Activated T-cell treated with anti-CD3 and anti-CD28 coated beads, Interleukin-2, amount 50 U/mL, for 4 hours (primary cell): ENCODE results near the gene GET4. TPM values are rescaled to one million over a fixed set of nuclear protein-coding genes. Genes with fewer than 3 reads are reported as not detected.

Experiments
- ATAC-seq, 2 donors: fragments of 200-7000 bp; cut with Tn5 transposase; one replicate each; pipeline ENCODE4 v1.10.0; 2021
- DNase-seq: peaks from one replicate; pipeline ENCODE4 v3.0.0-alpha.2; 2020
- H3K27me3 Mint-ChIP-seq: one replicate; pipeline ENCODE4 v1.8.0; 2021; ENCODE audit warnings: low read depth, mixed read lengths
- H3K36me3 Mint-ChIP-seq: one replicate; pipeline ENCODE4 v1.8.0; 2022; ENCODE audit warnings: mixed read lengths; ENCODE audit not compliant: insufficient read depth
- H3K4me1 Mint-ChIP-seq: one replicate; pipeline ENCODE4 v1.8.0; 2021; ENCODE audit warnings: low read depth, mixed read lengths
- H3K4me3 Mint-ChIP-seq: one replicate; pipeline ENCODE4 v1.8.0; 2021; ENCODE audit warnings: mild to moderate bottlenecking, moderate library complexity, mixed read lengths
- H3K9me3 Mint-ChIP-seq: one replicate; pipeline ENCODE4 v1.8.0; 2021; ENCODE audit warnings: mixed read lengths
- total RNA-seq, 3 donors: library from RNA; stranded (reverse); gene quantifications; one replicate each; pipeline ENCODE4 v1.2.1, GENCODE V29; 2021

Gene GET4
- total RNA-seq, 3 donors from 2014 or later = 47.9 to 55.3 (median 52.1) TPM

DNA sequence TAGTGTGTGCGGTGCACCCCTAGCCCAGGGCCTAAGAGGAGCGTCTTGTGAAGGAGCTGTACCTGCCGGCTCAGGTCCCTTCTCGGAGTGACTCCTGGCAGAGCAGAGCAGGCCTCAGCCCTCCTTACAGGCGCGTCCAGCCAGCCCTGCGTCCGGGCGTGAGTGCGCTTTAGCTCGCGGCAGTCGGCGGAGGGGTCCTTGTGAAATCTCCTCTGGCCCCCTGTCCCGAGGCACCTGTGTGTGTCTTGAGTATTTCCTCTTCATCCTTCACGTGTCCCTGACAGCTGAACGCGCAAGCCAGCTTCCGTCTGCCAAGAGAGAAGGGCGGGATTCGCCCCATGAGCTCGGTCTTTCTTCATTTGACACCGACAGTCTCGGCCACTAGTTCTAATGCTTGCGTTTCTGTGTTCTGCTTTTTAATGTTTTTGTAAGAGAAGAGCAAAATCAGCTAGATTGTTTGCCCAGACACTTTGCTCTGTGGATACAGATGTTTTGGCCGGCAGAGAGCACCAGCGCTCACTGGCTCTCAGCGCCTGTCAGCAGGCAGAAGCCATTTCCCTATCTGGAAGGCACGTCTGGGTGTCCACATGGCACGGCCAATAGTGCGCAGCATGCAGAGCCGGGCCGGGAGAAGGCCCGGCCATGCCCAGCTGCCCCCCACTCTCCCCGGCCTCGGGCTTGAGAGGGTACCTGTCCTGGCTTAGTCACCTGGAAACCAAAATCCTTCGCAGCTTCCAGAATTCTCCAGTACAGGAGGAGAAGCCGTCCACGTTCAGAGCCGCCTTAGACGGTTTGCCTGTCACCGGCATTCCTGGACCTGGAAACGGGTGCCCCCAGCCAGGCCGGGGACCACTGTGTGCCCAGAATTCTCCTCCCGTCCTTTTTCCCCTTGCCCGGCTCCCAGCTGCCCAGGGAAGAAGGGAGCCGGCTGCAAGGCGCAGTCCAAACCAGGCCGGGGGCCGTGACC is 7.0 kb downstream of the GET4 start:
- no peak for DNase-seq
- peaks cover 7% of the 10 kb centered on the region for H3K36me3 Mint-ChIP-seq
- no peaks in the 10 kb centered on the region for H3K9me3 Mint-ChIP-seq
- no peaks in the 10 kb centered on the region for H3K27me3 Mint-ChIP-seq
- no peak for ATAC-seq
- peaks cover 36% of the 10 kb centered on the region for H3K4me1 Mint-ChIP-seq
- H3K4me3 Mint-ChIP-seq = no peak overlapping the region

DNA sequence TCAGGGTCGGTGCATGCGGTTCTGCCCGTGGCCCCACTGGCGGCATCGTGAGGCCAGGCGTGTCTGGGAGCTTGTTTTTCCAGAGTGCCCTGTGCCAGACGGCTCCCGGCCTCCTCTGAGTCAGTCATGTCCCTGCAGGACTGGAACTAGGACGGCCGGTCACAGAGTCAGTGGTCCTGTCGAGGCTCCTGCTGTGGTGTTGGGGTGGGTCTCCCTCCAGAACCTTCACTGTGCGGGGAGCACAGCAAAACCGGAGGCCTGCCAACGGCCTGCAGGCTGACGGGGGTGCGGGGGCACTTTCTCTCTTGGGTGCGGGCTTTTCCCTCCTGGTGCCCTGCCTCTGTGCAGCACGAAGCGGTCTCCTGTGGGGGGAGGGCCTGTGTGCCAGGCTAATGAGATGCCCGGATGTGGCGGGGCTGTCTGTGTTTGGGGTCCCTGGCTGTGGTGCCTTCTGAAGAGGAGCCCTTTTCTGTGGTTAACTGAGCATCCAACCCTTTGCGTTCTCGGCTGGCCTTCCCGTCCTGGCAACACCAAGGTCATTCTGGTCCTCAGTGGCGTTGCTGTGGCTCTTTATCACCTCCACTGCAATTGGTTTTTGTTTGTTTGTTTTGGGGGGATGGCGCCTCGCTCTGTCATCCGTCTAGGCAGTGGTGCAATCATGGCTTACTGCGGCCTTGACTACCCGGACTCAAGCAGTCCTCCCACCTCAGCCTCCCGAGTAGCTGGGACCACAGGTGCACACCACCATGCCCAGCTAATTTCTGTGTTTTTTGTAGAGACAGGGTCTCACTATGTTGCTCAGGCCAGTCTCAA is 8.0 kb downstream of the GET4 start:
- no peak overlapping the region for H3K4me3 Mint-ChIP-seq
- peaks cover 11% of the 10 kb centered on the region for H3K36me3 Mint-ChIP-seq
- H3K4me1 Mint-ChIP-seq = peaks cover 30% of the 10 kb centered on the region
- DNase-seq (no peak), ATAC-seq (no peak)
- H3K27me3 Mint-ChIP-seq = no peaks in the 10 kb centered on the region
- H3K9me3 Mint-ChIP-seq = no peaks in the 10 kb centered on the region

DNA sequence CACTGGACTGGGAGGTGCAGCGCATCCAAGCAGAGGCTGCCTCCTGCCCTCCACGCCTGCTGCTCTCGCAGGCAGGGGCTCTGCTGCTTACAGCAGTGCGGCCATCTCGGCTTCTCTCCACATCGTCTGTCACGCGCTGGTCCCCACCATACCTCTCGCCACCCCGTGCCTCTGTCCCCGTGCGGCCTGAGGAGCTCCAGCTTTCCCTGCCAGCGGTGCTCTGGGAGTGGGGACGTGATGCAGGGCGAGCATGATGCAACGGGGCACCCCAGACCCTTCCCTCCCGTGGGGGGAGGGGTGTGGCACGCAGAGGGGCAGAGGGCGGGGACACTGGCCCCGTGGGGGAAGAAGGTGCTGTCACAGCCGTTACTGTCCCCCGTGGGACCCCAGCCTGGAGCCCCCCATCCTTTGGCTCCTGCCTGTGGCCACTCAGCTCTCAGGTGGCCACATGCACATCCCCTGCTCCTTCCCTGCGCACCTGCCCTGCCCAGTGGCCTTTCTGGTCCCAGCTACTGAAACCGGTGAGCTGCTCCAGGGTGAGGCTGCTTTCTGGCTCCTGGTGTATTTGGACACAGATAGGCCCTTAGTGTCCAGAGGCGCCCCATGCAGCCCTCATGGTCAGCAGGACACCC is 9.0 kb downstream of the GET4 start:
- peaks cover 24% of the 10 kb centered on the region for H3K4me1 Mint-ChIP-seq

DNA sequence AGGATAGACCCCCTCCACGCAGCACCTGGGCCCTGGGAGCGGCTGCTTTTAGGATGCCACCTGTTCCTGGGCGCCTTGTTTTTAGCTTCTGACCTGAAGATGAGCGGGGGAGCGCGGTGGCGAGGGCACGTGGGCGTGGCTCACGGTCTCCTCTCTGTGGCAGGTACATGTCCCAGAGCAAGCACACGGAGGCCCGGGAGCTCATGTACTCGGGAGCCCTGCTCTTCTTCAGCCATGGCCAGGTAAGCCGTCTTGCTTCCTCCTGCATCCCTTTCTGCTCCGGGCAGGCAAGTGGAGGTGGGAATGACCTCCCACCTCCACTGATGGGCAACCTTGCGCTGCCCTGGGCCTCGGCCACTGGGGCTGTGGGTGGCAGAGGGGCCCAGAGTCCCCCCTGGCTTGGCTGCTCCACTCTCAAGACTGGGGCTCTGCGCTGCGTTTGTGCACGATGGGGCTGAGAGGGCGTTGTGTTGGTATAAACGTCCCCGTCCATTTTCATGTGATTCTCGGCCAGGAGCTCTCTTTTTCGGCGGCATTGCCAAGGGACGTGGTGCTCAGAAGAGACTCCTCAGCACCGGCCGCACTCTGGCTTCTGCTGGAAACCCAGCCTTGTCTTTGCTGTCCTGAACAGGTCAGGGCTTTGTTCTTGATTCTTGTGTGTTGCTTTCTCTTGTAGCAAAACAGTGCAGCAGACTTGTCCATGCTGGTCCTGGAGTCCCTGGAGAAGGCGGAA is 9.7 kb downstream of the GET4 start:
- Mint-ChIP-seq H3K27me3 (no peaks in the 10 kb centered on the region), H3K9me3 (no peaks in the 10 kb centered on the region), H3K4me3 (no peak overlapping the region), H3K4me1 (peaks cover 20% of the 10 kb centered on the region), H3K36me3 (peaks cover 11% of the 10 kb centered on the region)
- DNase-seq (no peak), ATAC-seq (no peak)

More for the DNA sequence above, 9.0 kb downstream of the GET4 start:
- H3K27me3 Mint-ChIP-seq = no peaks in the 10 kb centered on the region
- H3K9me3 Mint-ChIP-seq = no peaks in the 10 kb centered on the region
- H3K36me3 Mint-ChIP-seq = peaks cover 11% of the 10 kb centered on the region
- ATAC-seq (no peak), DNase-seq (no peak)
- H3K4me3 Mint-ChIP-seq = no peak overlapping the region

- Mint-ChIP-seq H3K9me3 (no peaks in the 10 kb centered on the region), H3K4me1 (peaks cover 18% of the 10 kb centered on the region), H3K27me3 (no peaks in the 10 kb centered on the region), H3K4me3 (no peak overlapping the region), H3K36me3 (peaks cover 9% of the 10 kb centered on the region)
- DNase-seq (no peak), ATAC-seq (no peak)
These were observed 10.5 kb downstream of the GET4 start for GRCh38 chr7:886626-887487.

DNA sequence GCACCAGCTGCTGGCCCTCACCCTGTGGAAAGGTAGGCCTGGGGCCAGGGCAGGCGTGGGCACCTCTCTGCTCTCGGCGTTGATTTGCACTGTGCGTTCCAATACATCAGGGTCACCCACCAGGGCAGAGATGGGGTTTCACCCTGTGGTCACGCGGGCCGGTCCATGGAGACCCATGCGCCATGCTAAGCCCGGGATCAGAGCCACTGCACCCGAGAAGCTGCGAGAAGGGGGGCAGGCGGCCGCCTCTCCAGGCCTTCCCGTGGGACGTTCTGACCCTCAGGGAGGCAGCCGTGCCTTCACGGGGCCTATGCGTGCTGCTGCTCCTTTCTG is 11.1 kb downstream of the GET4 start:
- peaks cover 13% of the 10 kb centered on the region for H3K4me1 Mint-ChIP-seq
- H3K36me3 Mint-ChIP-seq = peaks cover 9% of the 10 kb centered on the region
- no peaks in the 10 kb centered on the region for H3K9me3 Mint-ChIP-seq
- no peaks in the 10 kb centered on the region for H3K27me3 Mint-ChIP-seq
- no peak for ATAC-seq
- DNase-seq = no peak
- H3K4me3 Mint-ChIP-seq = no peak overlapping the region

DNA sequence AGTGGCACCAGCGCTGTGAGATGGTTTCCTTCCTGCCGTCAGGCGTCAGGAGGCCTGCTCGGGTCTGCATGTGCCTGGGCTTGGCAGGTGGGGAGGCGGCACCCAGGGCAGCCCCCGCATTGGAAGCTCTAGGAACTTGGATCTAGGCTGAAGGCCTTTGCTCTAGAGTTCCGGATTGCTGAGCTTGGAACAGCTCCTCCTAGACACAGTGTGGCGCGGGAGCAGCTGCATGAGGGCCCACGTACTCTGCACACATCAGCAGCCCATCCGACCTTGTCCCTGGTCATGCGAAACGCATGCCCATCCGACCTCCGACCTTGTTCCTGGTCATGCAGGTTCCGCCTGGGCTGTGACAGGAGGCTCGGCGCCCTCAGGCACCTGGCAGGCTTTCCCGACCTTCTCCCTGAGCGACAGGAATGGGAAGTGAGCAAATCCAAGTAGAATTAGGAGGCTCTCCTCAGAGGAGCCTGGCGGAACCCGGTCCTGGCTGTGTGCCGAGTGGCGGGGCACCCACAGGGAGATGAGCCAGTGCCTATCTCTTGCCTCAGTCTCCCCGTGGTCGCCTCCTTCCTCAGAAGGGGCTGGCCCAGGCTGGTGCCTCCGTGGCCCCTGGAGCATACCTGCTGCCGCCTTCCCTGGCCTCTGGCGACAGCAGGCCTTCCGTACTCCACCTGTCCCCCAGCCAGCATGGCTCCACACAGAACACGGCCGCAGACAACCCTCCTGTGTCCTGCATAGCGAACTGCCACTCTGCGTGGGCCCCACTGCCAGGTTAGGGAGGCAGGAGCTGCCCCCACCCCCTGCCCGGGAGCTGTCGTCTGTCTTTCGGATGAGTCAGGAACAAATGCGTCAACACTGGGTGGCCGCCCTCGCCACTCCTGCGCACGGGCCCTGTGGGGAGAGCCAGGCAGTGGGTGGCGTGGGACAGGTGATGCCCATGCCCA is 12.0 kb downstream of the GET4 start:
- ATAC-seq (no peak), DNase-seq (no peak)
- Mint-ChIP-seq H3K36me3 (peaks cover 14% of the 10 kb centered on the region), H3K9me3 (no peaks in the 10 kb centered on the region), H3K4me1 (peaks cover 7% of the 10 kb centered on the region), H3K4me3 (no peak overlapping the region), H3K27me3 (no peaks in the 10 kb centered on the region)

- peaks cover 17% of the 10 kb centered on the region for H3K36me3 Mint-ChIP-seq
These were observed 12.7 kb downstream of the GET4 start for GRCh38 chr7:889025-889390.

GRCh38 chr7:889391-889790 is 13.0 kb downstream of the GET4 start:
- Mint-ChIP-seq H3K4me3 (no peak overlapping the region), H3K9me3 (no peaks in the 10 kb centered on the region), H3K36me3 (peaks cover 17% of the 10 kb centered on the region), H3K4me1 (peaks cover 6% of the 10 kb centered on the region), H3K27me3 (no peaks in the 10 kb centered on the region)
- ATAC-seq = no peak
- no peak for DNase-seq

More at GRCh38 chr7:889025-889390, 12.7 kb downstream of the GET4 start:
- Mint-ChIP-seq H3K9me3 (no peaks in the 10 kb centered on the region), H3K4me1 (peaks cover 6% of the 10 kb centered on the region), H3K4me3 (no peak overlapping the region), H3K27me3 (no peaks in the 10 kb centered on the region)
- DNase-seq (no peak), ATAC-seq (no peak)

GRCh38 chr7:890868-891267 is 14.5 kb downstream of the GET4 start:
- DNase-seq (no peak), ATAC-seq (no peak)
- H3K27me3 Mint-ChIP-seq = no peaks in the 10 kb centered on the region
- H3K36me3 Mint-ChIP-seq = peaks cover 18% of the 10 kb centered on the region
- no peaks in the 10 kb centered on the region for H3K9me3 Mint-ChIP-seq
- H3K4me1 Mint-ChIP-seq = no peaks in the 10 kb centered on the region
- no peak overlapping the region for H3K4me3 Mint-ChIP-seq

DNA sequence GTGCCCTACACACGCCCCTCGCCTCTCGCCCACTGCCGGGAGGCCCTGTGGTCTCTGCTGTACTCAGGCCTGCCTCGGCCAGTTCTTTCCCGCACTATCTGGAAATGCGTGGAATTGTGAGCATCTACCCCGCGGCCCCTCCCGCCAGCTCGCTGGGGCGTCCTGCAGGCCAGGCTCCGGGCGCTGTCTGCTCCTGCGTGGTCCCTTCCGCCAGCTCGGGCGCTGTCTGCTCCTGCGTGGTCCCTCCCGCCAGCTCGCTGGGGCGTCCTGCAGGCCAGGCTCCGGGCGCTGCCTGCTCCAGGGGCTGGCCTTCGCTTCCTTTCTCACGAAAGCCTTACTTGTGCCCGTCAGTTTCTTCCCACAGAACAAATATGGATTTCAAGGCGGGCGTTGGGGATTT is 14.9 kb downstream of the GET4 start:
- no peak for ATAC-seq
- H3K4me3 Mint-ChIP-seq = no peak overlapping the region
- H3K36me3 Mint-ChIP-seq = peaks cover 22% of the 10 kb centered on the region
- no peaks in the 10 kb centered on the region for H3K4me1 Mint-ChIP-seq
- DNase-seq = no peak
- no peaks in the 10 kb centered on the region for H3K27me3 Mint-ChIP-seq
- H3K9me3 Mint-ChIP-seq = no peaks in the 10 kb centered on the region

DNA sequence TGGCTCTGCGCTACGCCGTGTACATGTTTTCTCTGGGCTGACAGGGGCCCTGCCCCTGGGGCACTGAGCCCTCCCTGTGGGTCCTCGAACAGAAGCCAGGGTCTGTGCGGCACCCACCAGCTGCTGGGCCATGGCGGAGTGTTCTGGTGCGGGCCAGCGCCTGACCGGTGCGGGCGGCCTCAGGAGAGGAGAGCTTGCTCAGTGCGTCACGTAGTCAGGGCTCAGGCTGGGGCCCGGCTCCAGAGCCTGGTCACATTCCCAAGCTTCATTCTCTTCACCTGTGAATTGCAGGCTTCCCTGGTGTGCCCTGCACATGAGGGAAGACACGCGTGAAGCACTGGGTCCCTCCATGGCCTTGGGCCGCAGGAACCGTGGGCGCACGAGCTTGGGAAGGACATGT is 15.5 kb downstream of the GET4 start:
- peaks cover 25% of the 10 kb centered on the region for H3K36me3 Mint-ChIP-seq
- ATAC-seq (no peak), DNase-seq (no peak)
- H3K27me3 Mint-ChIP-seq = no peaks in the 10 kb centered on the region
- no peaks in the 10 kb centered on the region for H3K4me1 Mint-ChIP-seq
- H3K9me3 Mint-ChIP-seq = no peaks in the 10 kb centered on the region
- H3K4me3 Mint-ChIP-seq = no peak overlapping the region
